Mucosa of gallbladder (tissue), 1 donor: ENCODE measurements around the gene FIBCD1. TPM values are rescaled to one million over a fixed set of nuclear protein-coding genes. Genes with fewer than 3 reads are reported as not detected.
"Not testable (repeated sequence)": the region's sequence is repeated elsewhere in the genome, so short reads cannot be mapped to it uniquely, and the experiment has no call there.

Source experiments
- DNase-seq: peaks from one replicate; pipeline ENCODE4 v3.0.0-alpha.2; 2020; ENCODE audit warnings: low spot score
- total RNA-seq: library from RNA; stranded (reverse); gene quantifications from one replicate; pipeline ENCODE4 v1.2.1, GENCODE V29; 2021
- donor health status: DM: no; HTN: no; CAD: no.

Gene FIBCD1
- total RNA-seq, 1 donor from 2014 or later: 6.0 TPM

GRCh38 chr9:130922893-130923610 is 16.0 kb downstream of the FIBCD1 start:
- DNase-seq: no peak

DNA sequence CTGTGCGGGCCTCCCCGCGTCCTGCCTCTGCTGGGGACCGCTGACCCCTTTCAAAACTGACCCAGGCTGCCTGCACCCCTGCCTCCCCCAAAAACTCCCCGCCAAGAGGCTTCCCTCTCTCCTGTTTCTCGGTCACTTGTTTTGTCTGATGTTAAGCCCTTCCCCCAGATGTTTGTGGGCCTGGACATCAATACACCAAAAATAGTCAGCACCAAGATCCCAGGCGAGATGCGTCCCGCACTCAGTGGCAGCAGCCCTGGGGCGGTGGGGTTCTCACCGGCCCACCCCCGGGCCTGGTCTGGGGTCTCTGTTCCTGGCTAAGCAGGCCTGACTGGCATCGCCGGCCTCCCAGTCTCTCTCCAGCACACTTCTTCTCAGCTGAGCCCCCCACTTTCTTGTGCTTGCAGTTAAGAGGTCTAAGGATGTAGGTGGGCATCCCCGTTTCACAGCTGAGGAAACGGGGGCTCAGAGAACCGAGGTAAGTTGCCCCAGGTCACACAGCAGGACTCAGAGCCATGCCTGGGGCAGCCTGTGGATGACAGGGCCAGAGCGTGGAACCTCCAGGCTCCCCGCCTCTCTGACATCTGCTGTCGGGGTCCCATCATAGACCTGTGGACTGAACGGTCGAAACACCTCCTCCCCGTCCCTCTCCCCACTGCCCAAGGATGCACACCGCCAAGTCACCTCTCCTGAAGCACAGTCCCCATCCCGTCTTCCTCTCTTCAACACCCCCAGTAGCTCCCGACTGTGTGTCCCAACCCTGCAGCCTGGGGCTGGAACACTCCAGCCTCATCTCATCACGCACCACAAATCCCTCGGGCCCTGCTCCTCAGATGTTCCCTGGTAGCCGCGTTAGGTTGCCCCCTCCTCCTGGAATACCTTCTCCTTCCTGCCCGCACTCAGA is 16.8 kb downstream of the FIBCD1 start:
- DNase-seq: no peak

- no peak for DNase-seq
Measured at GRCh38 chr9:130921300-130921988, 17.6 kb downstream of the FIBCD1 start.

DNA sequence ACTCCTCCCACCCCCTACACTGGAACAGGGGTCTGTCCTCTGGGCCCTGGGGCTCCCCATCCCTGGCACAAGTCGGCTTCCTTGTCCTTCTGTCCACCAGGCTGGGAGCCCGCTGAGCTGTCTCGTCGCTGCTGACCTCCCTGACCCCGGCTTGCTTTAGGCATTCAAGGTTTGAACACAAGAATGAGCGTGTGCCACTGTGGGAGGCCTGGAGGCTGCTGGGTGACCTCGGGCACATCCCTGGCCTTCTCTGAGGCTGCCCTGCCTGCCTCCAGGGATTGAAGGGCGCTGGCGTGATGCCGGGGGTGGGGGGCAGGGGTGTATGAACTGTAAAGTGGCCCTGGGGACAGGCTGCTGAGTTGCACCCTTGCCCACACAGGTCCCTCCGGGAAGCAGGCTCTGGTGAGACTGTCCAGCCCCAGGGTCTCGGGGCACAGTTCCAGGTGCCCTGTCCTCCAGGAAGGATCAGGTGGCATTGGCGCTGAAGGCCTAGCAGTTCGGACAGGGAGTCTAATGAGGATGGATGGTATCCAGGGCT is 18.2 kb downstream of the FIBCD1 start:
- DNase-seq: no peak

- no peak for DNase-seq
Measured at GRCh38 chr9:130920233-130920632, 18.8 kb downstream of the FIBCD1 start.

DNA sequence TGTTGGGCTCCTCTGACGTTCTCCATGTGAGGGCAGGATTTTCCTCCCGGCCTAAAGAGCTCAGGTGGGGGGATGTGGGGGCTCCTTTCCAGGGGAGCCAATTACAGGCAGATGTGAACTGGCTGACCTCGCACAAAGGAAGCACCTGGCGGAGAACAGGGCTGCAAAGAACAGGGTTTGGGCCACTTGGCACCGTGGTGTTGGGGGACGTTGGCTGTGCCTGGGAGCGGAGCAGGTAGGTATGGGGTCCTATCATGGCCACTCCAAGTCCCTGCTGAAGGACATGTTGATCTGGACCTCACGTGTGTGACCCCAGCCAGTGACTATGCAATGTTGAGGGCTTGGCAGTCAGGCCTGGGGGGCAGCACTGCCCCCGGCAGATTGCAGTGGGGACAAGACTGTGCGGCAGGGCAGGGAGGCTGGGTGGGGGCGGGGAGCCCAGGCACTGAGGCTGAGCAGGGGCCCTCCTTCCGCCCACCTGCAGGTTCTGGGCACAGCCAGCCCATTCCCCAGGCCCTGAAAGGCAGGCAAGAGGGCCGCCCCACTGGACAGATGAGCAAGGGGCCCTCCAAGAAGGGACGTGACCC is 19.4 kb downstream of the FIBCD1 start:
- no peak for DNase-seq

DNA sequence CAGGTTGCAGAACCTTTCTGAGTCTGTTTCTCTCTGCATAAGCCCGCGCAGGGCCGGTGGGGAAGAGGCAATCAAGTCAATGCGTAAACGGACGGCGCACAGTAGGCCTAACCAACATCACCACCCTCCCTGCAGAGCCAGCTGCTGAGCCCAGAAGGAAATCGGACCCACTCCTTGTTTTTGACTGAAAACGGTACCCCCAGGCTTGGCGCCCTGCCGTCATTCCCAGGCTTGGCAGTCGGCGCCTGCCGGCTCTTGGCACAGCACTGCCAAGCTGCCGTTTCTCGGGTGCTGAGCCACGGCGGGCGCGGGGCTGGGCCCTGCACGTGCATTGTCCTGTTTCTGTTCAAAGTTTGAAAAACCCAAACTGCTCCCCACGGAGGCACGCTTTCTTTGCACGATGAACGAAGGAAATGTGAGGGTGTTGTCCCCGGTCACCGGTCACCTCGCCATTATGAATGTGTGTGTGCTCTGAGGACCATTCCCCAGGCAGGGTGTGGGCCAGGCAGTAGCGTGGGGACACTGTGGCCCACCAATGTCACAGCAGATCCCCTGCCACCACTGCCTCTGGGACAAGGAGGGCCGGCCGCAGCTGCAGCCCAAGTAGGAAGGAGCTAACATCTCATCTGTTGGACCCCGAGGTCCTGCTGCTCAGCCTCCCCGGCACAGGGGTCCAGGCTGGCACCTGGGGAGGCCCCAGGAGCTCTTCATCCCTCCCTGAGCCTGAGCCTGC is 20.1 kb downstream of the FIBCD1 start:
- no peak for DNase-seq

DNA sequence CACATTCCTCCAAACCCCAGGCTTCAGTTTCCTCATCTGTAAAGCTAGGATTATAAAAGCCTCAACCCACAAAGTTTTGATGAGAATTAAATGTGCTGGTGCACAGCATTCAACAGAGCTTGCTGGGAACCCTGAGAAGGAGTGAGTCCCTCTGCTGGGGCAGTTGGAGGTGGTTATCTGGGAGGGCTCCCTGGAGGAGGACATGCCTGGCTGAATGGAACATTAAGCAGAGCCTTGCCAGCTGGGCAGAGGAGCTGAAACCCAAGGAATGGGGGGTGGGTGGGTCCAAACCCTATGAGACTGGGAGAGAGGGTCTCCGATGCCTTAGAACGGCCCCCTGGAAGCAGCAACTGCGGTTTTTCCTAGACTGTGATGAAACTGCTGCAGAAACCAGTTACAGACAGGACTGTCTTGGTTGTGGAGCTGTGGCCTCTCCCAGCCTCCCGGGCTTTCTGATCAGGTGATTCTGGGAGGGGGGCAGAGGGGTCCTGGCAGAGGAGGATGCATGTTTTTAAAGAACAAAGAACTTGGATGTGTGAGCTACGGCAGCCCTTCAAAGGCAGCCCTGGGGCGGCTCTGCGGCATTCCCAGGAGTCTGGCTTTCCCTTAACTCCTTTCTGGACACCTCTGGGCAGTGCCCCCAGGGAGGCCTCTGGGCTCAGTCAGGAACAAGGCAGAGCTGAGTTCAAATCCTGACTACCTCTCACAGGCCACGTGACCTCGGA is 20.8 kb downstream of the FIBCD1 start:
- no peak for DNase-seq

DNA sequence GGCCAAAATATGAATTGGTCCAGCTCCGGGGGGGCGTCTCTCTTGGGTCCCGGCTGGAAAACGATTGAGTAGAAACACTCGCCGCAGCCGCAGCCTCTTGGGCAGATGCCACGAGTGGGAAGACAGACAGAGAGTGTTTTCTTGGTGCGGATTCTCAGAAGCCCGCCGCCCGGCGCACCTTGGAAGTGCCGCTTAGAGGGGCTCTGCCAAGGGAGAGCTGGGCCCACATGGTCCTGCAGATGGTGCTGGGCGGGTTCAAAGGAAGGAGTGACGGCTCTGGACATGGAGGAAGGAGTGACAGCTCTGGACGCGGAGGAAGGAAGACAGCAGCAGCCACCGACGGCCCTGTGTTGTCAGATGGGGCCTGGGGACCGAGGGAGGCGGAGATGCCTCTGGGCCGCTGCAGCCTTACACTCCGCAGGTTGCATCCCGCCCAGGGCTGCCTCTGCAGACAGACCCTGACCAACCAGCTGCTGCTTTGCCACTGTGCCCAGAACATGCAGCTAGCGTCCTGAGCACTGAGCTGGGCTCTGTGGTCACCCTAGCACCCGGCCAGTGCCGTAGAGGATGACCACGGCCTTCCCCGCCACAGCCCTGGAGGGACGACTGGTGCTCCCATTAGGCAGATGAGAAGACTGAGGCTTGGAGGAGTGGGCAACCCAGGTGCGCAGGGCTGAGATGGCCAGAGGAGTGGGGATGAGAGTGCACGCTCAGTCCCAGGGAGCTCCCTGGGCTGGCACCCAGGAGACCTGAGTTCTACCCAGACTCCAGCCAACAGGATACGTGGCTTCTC is 21.7 kb downstream of the FIBCD1 start:
- no peak for DNase-seq

GRCh38 chr9:130915096-130915447 is 24.0 kb downstream of the FIBCD1 start:
- DNase-seq: no peak

- DNase-seq: no peak
Measured at GRCh38 chr9:130914417-130915095, 24.5 kb downstream of the FIBCD1 start.

GRCh38 chr9:130913599-130914416 is 25.2 kb downstream of the FIBCD1 start:
- DNase-seq: no peak

GRCh38 chr9:130912932-130913598 is 26.0 kb downstream of the FIBCD1 start:
- peak; percentile 23 for DNase-seq

- no peak for DNase-seq
Measured at GRCh38 chr9:130911254-130912049, 27.6 kb downstream of the FIBCD1 start.

DNA sequence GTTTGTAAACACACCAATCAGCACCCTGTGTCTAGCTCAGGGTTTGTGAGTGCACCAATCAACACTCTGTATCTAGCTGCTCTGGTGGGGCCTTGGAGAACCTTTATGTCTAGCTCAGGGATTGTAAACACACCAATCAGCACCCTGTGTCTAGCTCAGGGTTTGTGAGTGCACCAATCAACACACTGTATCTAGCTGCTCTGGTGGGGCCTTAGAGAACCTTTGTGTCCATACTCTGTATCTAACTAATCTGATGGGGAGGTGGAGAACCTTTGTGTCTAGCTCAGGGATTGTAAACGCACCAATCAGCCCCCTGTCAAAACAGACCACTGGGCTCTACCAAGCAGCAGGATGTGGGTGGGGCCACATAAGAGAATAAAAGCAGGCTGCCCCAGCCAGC is 28.4 kb downstream of the FIBCD1 start:
- DNase-seq: not testable (repeated sequence)

DNA sequence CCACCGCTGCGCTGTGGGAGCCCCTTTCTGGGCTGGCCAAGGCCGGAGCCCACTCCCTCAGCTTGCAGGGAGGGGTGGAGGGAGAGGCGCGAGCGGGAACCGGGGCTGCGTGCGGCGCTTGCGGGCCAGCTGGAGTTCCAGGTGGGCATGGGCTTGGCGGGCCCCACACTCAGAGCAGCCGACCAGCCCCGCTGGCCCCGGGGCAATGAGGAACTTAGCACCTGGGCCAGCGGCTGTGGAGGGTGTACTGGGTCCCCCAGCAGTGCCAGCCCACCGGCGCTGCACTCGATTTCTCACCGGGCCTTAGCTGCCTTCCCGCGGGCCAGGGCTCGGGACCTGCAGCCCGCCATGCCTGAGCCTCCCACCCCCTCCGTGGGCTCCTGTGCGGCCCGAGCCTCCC is 29.0 kb downstream of the FIBCD1 start:
- not testable (repeated sequence) for DNase-seq

- no peak for DNase-seq
Measured at GRCh38 chr9:130908878-130909355, 30.1 kb downstream of the FIBCD1 start.
